HCEC 1CT (cell line): Measurements from ENCODE around the gene SHISA7.
"Not testable (repeated sequence)": the region's sequence is repeated elsewhere in the genome, so short reads cannot be mapped to it uniquely, and the experiment has no call there.

Experiments
- DNase-seq: peaks from one replicate; pipeline ENCODE4 v3.0.0-alpha.2; 2017

The SHISA7 gene

DNA sequence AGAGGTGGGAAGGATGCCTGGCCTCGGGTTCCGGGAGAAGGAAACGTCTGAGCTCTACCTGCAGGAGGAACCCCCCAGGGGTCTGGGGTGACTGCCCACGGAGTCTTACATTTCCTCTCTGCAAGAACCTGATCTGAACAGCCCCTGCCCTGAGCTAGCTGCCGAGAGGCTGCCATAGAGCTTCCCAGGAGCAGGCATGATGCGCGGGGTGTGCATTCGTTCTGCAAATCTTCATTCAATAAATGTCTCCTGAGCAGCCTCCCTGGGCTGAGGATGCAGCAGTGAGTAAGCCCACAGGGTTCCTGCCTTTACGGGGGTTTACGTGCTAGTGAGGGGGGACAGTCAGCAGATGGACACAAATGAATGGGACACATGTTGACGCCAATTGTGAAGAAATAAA lies 1.5 kb upstream of the SHISA7 start:
- no peak for DNase-seq

GRCh38 chr19:55443824-55444480 lies 852 bp upstream of the SHISA7 start:
- no peak for DNase-seq

DNA sequence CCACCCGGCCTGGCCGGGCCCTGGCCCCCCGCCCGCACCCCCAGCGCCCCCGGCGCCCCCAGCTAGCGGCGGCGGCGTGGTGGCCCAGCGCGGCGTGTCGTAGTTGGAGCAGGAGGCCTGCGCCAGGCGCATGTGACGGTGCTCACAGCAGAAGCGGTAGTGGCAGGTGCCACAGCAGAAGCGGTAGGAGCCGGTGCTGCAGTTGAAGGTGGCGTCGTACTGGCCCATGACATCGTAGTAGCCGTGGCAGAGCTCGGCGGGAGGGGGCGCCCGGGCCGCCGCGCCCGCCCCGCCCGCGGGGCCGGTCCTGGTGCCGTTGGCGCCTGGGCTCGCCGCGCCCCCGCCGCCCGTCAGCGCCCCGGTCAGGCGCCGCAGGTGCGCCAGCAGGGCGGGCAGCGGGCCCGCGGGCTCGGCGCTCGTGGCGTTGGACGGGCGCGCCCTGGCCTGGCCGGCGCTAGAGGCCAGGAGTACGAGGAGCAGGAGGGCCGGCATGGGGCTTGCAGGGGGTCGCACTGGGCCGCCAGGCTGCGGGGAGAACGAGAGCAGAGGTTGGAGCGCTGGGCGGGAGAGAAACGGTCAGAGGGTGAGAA lies 633 bp downstream of the SHISA7 start:
- no peak for DNase-seq

- no peak for DNase-seq
These were observed 1.3 kb downstream of the SHISA7 start for GRCh38 chr19:55441692-55442321.

DNA sequence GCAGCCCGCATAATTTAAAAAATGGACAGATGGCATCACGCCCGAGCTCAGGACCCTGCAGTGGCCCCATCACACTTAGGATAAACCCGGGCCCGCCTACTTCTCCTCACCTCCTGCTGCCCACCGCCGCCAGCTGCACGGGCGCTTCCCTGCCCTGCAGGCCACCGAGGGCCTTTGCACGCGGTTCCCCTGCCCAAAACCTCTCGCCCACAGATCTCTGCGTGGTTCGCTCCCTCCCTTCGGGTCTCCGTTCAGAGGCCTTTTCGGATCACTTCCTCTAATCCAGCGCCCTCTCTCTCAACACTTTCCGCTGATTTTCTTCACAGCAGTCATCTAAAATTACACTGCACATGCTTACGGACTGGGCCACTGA lies 1.8 kb downstream of the SHISA7 start:
- no peak for DNase-seq

DNA sequence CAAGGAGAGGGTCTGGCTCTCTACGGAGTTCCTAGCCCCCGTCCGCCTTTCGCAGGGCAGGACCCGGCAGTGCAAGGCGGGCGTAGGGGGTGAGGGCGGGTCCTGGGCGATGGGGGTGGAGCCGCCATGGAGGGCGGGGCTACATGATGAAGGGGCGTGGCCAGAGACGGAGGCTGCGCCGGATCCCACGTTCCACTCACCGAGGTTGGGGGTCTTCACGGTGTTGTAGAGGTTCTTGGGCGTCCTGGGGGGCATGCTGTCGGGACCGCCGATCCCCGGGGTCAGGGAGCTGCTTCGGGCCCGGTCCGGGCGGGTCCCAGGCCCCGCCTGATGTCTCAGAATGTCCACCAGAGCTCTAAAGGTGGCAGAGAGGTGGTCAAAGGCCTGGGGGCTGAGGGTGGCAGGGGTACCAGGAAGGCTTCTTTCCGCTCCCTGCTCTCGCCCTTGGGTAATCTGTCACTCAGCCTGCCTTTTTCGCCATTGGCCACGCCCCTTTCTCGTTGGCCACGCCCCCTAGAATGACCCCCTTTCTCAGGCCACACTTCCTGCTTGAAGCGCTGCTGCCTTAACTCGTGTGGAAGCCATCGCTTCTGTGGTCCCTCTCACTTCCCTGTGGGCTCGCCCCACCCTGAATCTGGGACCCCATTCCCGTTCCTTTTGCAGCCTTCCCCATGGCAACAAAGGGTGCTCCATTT lies 2.5 kb downstream of the SHISA7 start:
- DNase-seq: no peak

DNA sequence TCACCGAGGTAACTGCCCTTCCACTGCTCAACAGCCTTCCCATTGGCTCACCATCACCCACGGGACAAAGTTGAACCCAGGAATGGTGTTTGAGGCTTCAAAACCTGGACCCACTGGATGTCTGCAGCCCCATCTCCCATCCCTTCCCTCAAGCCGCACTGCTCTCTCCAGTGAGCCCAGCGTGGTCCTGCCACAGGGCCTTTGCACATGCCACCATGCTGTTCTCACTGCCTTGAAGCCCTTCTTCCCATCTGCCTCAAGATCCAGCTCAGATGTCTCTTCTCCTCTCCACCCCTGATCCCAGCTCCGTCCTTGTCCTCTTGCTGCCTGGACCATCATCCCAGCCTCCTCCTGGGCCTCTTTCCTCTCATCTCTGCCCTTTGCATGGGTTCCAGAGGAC lies 4.0 kb downstream of the SHISA7 start:
- DNase-seq: no peak

DNA sequence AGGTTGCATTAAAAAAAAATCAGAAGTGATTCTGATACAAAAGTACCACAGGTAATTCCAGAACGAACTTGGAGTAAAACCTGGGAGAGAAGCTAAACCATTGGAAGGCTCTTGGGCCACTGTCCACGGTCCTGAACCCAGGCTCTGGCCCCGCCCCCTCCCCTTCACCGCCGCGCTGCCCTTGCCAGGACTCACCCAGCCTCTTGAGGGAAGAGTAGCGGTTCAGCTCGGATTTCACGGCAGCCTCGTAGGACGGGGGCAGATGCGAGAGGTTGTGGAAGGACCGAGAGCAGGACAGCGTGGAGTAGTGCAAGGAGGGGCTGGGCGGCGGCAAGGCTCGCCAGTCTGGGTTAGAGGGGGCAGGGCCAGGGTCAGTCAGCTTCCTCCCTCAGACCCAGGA lies 5.7 kb downstream of the SHISA7 start:
- peak; percentile 23 for DNase-seq

DNA sequence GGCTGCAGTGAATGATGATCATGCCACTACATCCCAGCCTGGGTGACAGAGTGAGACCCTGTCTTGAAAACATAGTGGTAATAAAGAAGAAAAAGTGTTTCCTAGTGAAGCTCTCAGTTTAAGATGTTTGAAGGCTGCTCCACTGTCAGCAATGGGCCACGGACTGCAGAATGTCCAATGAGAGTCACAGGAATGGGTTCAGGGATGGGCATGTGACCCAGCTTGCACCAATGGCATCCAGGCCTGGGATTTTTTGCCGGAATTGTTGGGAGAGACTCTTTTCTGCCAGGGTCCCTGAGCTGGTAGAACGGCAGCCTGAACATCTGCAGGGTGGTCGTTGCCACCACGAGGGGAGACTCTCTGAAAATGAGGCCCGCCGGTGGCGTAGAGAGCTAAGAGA lies 6.3 kb downstream of the SHISA7 start:
- no peak for DNase-seq

DNA sequence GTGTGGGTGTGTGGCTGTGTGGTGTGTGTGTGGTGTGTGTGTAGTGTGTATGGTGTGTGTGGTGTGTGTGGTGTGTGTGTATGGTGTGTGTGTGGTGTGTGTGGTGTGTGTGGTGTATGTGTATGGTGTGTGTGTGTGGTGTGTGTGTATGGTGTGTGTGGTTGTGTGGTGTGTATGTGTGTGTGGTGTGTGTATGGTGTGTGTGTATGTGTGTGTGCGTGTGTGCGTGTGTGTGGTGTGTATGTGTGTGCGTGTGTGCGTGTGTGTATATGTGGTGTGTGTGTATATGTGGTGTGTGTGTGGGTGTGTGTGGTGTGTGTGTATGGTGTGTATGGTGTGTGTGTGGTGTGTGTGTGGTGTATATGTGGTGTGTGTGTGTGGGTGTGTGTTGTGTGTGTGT lies 8.1 kb downstream of the SHISA7 start:
- no peak for DNase-seq

DNA sequence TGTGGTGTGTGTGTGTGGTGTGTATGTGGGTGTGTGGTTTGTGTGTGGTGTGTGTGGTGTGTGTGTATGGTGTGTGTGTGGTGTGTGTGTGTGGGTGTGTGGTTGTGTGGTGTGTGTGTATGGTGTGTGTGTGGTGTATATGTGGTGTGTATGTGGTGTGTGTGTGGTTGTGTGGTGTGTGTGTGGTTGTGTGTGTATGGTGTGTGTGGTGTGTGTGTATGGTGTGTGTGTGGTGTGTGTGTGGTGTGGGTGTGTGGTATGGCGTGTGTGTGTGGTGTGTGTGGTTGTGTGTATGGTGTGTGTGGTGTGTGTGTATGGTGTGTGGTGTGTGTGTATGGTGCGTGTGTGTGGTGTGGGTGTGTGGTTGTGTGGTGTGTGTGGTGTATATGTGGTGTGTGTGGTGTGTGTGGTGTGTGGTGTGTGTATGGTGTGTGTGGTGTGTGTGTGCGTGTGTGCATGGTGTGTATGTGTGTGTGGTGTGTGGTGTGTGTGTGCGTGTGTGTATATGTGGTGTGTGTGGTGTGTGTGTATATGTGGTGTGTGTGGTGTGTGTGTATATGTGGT lies 8.7 kb downstream of the SHISA7 start:
- DNase-seq: no peak

GRCh38 chr19:55433292-55433691 lies 9.8 kb downstream of the SHISA7 start:
- DNase-seq: no peak

DNA sequence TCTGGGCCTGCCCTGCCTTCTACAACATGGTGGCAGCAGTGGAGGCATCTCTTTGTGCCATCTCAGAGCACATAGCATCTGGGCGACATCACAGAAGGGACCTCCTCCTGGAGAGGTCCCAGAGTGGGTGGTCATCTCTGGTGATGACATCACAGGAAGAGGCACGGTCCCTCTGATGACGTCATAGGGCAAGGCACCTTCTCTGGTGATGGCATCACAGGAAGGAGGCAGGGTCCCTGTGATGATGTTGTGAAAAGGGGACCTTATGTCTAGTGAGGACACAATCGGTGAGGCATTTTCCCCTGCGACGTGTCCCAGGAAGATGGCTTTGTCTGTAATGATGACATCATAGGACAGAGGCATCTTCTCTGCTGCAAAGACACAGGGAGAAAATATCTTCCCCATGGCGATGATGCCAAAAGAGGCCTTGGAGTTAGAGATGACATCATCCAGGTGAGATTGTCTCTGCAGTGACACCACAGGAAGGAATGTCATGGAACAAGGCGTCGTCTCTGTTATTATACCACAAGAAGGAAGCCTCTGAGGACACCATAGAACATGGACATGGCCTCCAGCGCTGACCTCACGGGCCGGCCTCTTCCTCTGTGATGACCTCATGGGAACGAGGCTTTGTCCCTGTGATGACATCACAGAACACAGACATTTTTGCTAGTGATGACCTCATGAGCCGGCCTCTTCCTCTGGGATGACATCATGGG lies 10.7 kb downstream of the SHISA7 start:
- DNase-seq: no peak

- no peak for DNase-seq
These were observed 11.9 kb downstream of the SHISA7 start for GRCh38 chr19:55431183-55431582.

- no peak for DNase-seq
These were observed 17.1 kb downstream of the SHISA7 start for GRCh38 chr19:55426042-55426441.

DNA sequence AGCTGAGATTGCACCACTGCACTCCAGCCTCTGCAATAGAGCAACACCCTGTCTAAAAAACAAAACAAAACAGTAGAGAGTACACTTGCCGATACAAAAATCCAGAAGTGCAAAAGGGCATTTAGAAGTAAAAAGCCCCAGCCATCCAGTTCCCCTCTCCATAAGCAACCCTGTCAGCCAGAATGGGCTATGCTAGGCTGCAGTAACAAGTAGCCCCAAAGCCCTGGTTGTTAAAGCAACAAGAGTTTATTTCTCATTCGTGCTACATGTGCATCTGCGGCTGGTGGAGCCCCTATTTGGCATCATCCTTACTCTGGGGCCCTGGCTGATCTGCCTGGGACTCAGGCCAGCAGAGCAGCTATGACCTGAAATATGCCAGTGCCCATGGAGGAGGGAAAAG lies 18.6 kb downstream of the SHISA7 start:
- no peak for DNase-seq

GRCh38 chr19:55423225-55424005 lies 19.7 kb downstream of the SHISA7 start:
- no peak for DNase-seq

GRCh38 chr19:55421281-55421680 lies 21.8 kb downstream of the SHISA7 start:
- not testable (repeated sequence) for DNase-seq

- DNase-seq: no peak
These were observed 23.4 kb downstream of the SHISA7 start for GRCh38 chr19:55419624-55420236.

- no peak for DNase-seq
These were observed 24.0 kb downstream of the SHISA7 start for GRCh38 chr19:55419103-55419502.

GRCh38 chr19:55418185-55418584 lies 24.9 kb downstream of the SHISA7 start:
- DNase-seq: peak; percentile 77

DNA sequence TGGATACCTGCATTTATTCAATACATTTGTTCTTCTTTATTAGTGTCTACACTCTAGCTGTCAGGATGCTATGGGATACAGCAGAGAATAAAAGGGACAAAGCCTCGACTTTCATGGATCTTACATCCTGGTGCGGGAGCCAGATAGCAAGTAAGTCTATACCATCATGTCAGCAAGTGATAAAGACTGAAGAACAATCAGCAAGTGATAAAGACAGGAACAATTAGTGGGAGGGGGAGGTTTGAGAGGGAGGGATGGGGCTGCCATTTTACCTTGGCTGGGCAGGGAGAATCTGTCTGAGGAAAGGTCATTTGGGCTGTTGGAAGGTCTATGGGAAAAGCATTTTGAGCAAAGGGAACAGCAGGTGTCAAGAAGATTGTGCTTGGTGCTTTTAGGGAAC lies 32.9 kb downstream of the SHISA7 start:
- DNase-seq: no peak
